GM21529 (cell line): ENCODE measurements around the gene FARS2.

ENCODE experiments used
- ATAC-seq: cut with Tn5 transposase; IDR thresholded peaks from one replicate; pipeline ENCODE4 v1.9.1; 2021; ENCODE audit not compliant: unreplicated experiment

The FARS2 gene

GRCh38 chr6:5710936-5711335 is 449.6 kb downstream of the FARS2 start:
- no peak for ATAC-seq

- no peak for ATAC-seq
These were observed 451.3 kb downstream of the FARS2 start for GRCh38 chr6:5712349-5713215.

DNA sequence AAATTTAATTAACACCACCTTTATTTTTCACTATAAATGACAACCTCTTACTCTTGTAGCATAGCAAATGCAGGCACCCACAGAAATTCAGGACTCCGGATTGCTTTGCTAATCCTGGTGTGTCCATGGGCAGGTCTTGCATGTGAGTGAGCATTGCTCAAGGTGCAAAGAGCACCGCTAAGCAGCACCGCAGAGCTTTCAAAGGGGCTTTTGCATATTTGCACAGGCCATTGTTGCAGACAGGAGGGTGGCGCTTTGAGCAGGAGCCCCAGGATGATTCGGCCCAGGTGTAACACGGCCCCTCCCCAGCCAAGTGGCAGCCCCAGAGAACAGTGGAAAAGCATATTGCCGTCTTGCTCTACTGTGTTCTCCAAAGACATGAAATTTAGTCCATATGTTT is 452.2 kb downstream of the FARS2 start:
- no peak for ATAC-seq

GRCh38 chr6:5718231-5718947 is 457.1 kb downstream of the FARS2 start:
- no peak for ATAC-seq

DNA sequence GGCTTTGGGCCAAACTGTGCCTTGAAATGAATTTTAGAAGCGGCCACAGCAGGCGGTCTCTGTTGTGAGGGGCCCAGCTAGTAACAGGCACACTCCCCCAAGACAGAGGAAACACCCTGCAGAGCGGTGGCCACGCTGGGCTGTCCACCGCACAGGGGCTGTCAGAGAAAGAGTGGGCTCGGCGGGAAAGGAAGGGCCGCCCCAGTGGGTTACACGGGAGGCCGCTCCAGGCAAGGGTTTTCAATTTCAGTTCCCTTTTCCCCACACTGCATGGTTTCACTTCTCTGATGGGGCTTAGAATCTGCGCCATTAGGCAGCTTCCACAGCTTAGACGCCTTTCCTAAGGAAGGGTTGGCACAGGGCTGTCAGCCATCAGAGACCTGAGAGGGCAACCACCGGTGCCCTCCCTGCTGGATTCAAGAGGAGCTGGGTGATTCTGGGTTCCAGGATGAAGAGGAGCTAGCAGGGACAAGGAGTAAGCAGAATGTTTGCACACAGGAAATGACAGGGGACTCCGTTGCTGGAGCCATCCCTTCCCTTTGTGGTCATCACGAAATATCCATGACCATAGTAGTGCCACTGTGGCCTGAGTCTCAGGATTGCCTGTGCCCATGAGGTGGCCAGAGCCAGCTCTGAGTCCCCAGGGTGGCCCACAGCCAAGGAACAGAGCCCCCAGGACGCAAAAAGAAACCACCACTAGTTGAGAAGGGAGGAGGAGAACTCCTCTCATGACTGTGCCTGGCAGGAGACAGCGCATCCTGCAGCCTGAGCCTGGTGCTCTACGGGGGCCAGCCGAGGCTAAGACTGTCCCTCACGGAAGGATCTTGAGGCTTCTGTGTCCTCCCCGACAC is 462.8 kb downstream of the FARS2 start:
- peak; percentile 96 for ATAC-seq

DNA sequence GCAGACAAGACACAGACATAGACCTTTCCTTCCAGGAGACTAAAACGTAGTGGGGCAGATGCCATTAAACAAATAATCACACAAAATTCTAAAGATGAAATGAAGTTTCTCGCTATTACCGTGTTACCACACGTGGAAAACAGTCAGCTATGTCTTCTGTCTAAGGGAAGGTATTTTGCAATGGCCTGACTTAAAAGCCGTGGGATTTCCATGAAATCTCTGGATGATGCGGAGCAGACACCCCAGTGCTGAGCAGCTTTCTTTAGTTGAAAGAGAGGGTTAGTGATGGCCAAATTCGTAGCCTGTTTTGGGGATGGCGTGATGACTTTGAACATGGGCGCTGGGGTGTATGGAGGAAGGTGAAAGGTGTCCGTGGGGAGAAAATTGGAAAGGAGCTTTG is 463.6 kb downstream of the FARS2 start:
- no peak for ATAC-seq

DNA sequence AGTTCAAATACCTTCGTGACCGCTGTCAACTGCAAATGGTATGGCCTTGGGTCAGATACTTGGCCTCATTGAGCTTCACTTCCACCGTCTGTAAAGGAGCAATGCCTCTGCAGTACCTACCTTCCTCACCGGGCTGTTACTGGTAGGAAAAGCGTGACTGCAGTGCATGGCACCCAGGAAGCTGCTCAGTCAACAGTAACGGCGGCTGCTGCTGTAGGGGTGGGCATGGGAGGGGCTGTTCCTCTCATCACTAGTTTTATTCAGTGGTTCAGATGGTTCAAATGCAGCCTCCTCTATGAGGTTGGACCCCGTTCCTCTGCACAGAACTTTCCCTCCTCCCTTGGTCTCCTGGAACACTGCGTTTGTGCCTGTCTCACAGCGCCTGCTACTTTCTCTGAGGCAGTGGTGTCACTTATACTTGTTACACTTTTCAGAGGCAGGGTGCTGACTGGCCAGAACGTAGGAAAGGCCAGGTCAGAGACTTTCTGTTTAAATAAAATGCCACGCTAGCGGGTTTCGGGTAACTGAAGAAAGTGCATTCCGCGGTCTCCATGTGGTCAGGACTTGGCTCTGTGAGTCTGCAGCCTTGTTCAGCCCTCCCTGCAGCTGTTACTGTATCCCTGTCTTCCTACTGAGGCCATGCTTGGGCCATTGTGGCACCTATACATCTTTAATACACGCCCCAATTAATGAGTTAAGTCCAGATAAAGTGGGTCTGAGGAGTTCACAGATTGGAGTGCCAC is 465.8 kb downstream of the FARS2 start:
- ATAC-seq = no peak

- ATAC-seq = no peak
These were observed 467.2 kb downstream of the FARS2 start for GRCh38 chr6:5728351-5729079.

- no peak for ATAC-seq
These were observed 467.7 kb downstream of the FARS2 start for GRCh38 chr6:5729080-5729434.

GRCh38 chr6:5729813-5730517 is 468.7 kb downstream of the FARS2 start:
- ATAC-seq = no peak

GRCh38 chr6:5730585-5731263 is 469.4 kb downstream of the FARS2 start:
- no peak for ATAC-seq

- ATAC-seq = no peak
These were observed 470.1 kb downstream of the FARS2 start for GRCh38 chr6:5731435-5731834.

DNA sequence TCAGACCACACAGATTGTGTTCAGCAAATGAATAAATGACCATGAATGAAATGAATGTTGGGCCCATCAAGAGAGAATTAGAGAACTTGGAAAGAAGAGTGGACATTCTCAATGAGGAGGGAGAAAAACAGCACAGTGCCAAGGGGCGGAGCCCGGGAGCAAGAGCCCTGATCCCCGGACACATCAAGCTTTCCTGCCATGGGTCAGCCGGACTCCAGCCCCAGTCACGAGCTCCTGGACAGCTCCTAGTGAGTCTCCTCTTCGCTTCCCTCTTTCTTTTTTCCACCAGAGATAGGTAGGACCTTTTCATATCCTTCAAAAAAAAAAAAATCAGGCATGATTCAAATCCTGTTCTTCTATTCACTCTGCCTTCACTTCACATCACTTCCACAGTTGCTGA is 471.2 kb downstream of the FARS2 start:
- ATAC-seq = no peak

DNA sequence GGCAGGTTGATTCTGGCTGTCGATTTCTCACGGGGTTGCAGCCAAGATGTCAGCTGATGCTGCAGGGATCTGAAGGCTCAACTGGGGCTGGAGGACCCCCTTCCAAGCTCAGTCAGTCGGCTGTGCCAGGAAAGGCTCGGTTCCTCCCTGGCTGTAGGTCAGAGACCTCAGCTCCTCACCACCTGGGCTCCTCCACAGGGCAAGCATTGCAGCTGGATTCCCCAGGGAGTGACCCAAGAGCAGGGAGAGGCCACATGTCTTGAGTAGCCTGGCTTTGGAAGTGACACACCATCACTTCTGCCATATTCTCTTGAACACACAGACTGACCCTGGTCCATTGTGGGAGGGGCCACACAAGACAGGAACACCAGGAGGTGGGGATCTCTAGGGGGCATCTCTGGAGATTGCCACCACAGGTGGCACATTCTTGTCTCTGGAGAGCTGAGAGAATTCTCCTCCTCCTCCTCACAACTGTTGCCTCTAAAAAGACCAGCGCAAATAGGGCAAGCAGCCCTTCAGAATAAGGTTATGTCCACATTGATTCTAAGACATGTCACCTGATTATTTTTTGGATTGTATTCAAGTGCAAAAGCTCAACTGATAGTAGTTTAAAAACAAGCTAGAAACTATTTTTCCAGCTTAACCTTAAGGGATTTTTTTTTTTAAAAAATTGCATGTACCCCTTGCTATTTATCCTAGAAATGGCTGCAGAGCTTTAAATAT is 474.9 kb downstream of the FARS2 start:
- no peak for ATAC-seq

DNA sequence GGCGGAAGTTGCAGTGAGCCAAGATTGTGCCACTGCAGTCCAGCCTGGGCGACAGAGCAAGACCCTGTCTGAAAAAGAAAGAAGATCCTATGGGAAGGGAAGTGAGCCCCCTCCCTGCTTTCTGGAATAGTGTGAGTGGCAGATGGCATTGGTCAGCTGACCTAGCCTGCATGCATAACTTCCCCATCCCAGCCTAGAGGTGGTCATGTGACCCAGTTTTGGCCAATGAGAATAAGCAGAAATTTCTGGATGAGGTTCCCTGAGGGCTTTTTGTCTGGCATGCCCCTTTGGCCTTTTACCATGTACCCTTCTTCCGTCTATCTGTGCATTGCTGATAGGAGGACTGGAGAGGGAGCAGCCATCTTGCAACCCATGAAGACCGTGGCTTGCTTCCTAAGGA is 476.1 kb downstream of the FARS2 start:
- ATAC-seq = no peak

GRCh38 chr6:5738211-5738610 is 476.9 kb downstream of the FARS2 start:
- ATAC-seq = no peak

DNA sequence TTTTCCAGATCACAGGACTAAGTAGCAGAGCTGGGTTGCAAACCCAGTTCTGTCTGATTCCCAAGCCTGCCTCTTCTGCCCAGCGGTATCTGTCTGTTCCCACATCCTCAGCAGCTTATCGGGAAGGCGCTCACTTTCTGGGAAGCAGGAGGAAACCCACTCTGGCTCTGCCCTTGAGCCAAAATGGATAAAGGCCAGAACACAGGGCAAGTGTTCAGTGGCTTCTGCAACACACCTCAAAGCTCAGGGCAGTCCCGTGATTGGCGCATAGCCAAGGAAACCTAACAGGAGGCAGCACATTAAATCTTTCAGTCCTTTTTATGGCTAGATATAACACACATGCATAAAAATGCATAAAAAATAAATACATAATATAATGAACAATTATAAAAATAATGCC is 483.2 kb downstream of the FARS2 start:
- no peak for ATAC-seq

GRCh38 chr6:5745081-5745480 is 483.8 kb downstream of the FARS2 start:
- no peak for ATAC-seq
